GM13977 (cell line): ENCODE data around the gene NPAS4.
"Not testable (repeated sequence)": the region's sequence is repeated elsewhere in the genome, so short reads cannot be mapped to it uniquely, and the experiment has no call there.

ENCODE experiments used
- DNase-seq: peaks from one replicate; pipeline ENCODE4 v3.0.0; 2012; ENCODE audit warnings: low spot score
- in situ Hi-C: fragments of 300-500 bp; cut with MboI; formaldehyde crosslinking; loops from one replicate; pipeline ENCODE4 v1.12.0; 2022; ENCODE audit warnings: low sequenced_read_pairs, low pct_unique_long_range_greater_than_20kb, mixed read lengths, inconsistent platforms; ENCODE audit not compliant: unreplicated experiment
- TF ChIP-seq, protein P1 (sequence below): IDR thresholded peaks from 2 replicates; pipeline ENCODE4 v1.5.1; 2012; ENCODE audit warnings: mild to moderate bottlenecking, control low read depth; ENCODE audit not compliant: insufficient read depth; ENCODE audit errors: extremely low read depth, missing control alignments

NPAS4 gene

DNA sequence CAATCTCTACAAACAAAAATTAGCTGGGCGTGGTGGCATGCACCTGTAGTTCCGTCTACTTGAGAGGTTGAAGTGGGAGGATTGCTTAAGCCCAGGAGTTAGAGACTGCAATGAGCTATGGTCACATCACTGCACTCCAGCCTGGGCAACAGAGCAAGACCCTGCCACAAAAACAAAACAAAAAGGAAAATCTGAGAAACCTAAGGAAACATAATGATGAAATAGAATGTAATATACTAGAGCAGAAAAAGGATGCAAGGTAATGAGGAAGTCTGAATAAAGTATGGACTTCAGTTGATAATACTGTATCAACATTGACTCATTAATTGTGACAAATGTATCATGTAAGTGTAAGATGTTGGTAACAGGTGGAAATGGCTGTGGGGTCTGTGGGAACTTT is 8.1 kb downstream of the NPAS4 start:
- in situ Hi-C loops = no loop called here
- TF ChIP-seq, protein P1, sequence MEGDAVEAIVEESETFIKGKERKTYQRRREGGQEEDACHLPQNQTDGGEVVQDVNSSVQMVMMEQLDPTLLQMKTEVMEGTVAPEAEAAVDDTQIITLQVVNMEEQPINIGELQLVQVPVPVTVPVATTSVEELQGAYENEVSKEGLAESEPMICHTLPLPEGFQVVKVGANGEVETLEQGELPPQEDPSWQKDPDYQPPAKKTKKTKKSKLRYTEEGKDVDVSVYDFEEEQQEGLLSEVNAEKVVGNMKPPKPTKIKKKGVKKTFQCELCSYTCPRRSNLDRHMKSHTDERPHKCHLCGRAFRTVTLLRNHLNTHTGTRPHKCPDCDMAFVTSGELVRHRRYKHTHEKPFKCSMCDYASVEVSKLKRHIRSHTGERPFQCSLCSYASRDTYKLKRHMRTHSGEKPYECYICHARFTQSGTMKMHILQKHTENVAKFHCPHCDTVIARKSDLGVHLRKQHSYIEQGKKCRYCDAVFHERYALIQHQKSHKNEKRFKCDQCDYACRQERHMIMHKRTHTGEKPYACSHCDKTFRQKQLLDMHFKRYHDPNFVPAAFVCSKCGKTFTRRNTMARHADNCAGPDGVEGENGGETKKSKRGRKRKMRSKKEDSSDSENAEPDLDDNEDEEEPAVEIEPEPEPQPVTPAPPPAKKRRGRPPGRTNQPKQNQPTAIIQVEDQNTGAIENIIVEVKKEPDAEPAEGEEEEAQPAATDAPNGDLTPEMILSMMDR = no peak
- DNase-seq = no peak

DNA sequence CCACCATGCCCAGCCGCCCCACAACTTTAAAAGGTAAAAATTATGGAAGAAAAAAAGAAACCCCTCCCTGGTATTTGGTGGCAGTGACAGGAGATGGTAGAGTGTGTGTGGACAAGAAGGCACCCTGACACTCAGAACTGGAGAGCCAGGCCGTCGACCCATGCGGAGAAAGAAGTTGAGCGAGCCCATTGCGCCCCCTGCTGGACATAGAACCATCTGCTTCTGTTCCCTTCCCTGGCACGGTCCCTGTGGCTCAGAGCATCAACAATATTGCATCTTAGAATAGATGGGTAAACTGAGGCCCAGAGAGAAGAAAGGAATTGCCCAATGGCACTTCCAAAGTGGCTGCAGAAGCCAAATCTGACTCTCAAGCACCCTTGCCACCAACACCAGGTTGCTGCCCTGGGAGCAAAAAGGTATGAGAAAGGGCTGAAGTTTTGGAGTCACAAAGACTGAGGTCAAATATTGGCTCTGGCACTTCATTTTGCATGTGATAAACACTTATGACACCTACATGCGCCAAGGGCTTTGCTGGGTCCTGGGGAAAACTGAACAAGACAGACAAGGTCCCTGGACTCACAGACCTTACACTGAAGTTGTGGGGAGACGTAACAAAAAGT is 9.3 kb downstream of the NPAS4 start:
- TF ChIP-seq, protein P1 = peak; percentile 82
- in situ Hi-C loops = no loop called here
- peak; percentile 83 for DNase-seq

DNA sequence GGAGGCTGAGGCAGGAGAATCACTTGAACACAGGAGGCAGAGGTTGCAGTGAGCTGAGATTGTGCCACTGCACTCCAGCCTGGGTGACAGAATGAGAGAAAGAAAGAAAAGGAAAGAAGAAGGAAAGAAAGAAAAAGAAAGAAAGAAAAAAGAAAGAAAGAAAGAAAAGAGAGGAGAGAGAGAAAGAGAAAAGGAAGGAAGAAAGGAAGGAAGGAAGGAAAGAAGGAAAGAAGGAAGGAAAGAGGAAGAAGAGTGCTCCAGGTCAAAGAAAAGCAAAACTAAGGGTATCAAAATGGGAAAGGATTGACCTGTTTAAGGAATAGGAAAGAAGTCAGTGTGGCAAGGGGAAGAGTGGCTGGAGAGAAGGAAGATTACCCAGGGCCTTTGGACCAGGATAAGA is 10.5 kb downstream of the NPAS4 start:
- DNase-seq, in situ Hi-C loops: not testable (repeated sequence)

DNA sequence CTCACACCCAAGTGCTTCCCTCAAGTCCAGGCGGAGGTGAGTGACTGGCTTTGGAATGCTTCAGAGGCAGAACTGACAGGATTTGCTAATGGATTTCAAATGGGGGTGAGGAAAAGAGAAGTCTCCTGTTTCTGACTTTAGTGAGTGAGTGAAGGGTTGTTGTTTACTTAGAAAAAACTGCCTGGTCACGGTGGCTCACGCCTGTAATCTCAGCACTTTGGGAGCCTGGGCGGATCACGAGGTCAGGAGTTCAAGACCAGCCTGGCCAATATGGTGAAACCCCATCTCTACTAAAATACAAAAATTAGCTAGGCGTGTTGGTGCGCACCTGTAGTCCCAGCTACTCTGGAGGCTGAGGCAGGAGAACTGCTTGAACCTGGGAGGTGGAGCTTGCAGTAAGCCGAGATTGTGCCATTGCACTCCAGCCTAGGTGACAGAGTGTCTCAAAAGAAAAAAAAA is 11.1 kb downstream of the NPAS4 start:
- DNase-seq, in situ Hi-C loops: not testable (repeated sequence)

DNA sequence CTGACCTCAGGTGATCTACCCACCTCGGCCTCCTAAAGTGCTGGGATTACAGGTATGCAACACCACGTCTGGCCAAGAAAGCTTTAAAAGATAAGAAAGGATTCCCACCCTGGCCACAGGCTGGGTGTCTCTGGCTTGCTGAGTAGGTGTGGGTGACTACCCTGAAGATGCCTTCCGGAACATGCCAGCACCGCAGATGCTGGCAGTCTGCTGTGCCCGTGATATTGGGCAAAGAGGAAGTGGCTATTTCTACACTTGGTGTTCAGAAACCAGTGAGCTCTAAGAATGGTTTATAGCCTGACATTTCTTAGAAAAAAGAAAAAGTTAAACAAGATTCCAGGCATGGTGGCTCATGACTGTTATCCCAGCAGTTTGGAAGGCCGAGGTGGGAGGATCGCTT is 11.8 kb downstream of the NPAS4 start:
- DNase-seq = no peak
- TF ChIP-seq, protein P1 = no peak
- in situ Hi-C loops = no loop called here

DNA sequence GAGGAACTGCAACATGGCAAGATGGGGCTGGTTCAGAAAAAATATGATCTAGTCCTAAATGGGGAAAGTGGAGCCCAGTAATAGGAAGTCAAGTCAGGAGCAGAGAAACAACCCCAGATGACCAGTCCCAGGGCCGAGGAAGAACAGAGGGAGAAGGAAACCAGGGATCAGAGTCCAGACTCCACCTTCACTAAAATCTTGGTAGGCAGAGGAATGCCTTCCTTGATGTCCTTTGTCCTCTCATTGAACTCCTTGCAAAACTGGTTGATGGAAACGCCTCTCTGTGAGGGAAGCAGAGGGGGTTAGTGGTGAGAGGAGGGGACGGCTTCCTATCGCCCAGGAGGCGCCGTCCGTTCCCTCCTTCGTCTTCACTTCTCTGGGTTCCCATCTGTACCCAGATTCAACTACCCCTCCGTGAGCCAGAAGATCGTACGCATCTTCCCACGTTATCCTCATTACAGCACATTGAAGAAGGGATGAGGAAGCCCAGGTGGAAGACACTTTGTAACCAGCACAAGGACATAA is 17.2 kb downstream of the NPAS4 start:
- in situ Hi-C loops = no loop called here
- TF ChIP-seq, protein P1 = no peak
- no peak for DNase-seq

DNA sequence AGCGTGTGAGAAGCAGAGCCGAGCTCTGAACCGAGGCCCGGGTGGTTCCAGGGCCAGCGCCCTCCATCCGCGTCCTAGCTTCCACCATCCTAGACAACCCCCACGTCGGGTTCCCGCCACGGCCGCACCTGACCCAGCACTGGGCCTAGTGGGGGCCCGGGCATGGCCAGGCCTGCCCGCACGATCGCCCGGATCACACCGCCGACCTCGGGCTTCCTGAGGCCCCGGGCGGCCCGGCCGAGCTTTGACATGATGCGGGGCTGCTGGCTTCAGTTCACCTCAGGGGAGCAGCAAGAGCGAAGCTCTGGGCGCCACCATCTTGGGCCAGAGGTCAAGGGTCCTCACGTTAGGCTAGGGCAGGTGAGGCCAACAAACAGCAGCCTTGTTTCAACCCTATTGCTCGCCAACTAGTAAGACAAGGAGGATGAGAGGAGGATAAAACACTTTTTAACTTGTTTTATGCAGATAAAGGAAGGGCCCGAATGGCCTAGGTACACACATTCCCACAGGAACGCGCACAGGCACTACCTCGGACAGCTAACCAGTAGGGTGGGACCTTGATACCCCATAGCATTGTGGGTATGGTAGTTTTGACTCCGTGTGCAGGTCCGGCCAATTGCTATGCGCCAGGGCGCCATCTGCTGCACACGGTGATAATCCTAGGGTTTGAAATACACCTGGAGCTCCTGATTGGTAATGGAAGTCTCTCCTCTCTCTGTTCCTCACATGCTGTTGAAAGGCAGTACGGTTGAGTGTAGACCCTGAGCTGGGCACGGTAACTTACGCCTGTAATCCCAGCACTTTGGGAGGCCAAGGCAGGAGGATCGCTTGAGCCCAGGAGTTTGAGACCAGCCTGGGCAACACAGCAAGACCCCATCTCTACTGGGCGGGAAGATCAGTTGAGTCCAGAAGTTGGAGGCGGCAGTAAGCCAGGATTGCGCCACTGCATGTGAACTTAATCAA is 17.9 kb downstream of the NPAS4 start, which contains the start of gene MRPL11:
TSS of gene MRPL11 (minus strand) at position 345 of the 963 bp plus-strand sequence. CDS start at position 251, 94 bp downstream.
- in situ Hi-C loops = no loop called here
- DNase-seq = peak; percentile 98
- TF ChIP-seq, protein P1 = peak; percentile 82

DNA sequence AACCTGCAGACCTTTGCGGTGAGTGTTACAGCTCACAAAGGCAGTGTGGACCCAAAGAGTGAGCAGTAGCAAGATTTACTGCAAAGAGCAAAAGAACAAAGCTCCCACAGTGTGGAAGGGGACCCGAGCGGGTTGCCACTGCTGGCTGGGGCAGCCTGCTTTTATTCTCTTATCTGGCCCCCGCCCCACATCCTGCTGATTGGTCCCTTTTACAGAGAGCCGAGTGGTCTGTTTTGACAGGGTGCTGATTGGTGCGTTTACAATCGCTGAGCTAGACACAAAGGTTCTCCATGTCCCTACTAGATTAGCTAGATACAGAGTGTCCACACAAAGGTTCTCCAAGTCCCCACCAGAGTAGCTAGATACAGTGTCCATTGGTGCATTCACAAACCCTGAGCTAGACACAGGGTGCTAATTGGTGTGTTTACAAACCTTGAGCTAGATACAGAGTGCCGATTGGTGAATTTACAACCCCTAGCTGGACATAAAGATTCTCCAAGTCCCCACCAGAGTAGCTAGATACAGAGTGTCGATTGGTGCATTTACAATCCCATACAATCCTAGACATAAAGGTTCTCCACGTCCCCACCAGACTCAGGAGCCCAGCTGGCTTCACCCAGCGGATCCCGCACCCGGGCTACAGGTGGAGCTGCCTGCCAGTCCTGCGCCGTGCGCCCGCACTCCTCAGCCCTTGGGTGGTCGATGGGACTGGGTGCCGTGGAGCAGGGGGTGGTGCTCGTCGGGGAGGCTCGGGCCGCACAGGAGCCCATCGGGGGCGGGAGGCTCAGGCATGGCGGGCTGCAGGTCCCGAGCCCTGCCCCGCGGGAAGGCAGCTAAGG is 19.5 kb downstream of the NPAS4 start:
- in situ Hi-C loops, DNase-seq: not testable (repeated sequence)

DNA sequence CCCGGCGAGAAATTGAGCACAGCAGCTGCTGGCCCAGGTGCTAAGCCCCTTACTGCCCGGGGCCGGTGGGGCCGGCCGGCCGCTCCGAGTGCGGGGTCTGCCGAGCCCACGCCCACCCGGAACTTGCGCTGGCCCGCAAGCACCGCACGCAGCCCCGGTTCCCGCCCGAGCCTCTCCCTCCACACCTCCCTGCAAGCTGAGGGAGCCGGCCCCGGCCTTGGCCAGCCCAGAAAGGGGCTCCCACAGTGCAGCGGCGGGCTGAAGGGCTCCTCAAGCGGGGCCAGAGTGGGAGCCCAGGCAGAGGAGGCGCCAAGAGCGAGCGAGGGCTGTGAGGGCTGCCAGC is 20.1 kb downstream of the NPAS4 start:
- in situ Hi-C loops, DNase-seq: not testable (repeated sequence)
